A204.1 (cell line): ENCODE results near the gene PDILT.

Source experiments
- FAIRE-seq: peaks from 2 replicates; lab custom pipeline; 2012; peaks lifted over from hg19 to GRCh38; lab: Jason Lieb, UNC

The PDILT gene

DNA sequence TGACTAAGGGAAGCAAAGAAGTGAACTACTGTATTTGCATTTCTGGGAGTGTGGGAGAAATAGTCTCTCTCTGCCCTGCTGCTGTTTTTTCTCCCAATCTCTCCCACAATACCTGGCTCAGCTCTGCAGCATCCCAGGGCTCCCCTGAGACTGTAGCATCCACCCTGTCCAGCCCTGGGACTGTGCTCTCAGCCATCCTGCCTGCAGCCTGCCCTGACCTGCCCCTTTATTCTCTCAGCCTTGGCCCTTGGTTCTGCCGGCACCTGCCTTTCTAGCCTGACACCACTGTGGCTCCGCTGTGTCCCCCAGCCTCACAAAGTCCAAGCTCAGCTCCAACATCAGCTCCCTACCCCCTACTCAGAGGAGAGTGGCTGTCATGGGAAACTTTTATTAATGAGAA, 1.9 kb downstream of the PDILT start:
- no peak for FAIRE-seq

DNA sequence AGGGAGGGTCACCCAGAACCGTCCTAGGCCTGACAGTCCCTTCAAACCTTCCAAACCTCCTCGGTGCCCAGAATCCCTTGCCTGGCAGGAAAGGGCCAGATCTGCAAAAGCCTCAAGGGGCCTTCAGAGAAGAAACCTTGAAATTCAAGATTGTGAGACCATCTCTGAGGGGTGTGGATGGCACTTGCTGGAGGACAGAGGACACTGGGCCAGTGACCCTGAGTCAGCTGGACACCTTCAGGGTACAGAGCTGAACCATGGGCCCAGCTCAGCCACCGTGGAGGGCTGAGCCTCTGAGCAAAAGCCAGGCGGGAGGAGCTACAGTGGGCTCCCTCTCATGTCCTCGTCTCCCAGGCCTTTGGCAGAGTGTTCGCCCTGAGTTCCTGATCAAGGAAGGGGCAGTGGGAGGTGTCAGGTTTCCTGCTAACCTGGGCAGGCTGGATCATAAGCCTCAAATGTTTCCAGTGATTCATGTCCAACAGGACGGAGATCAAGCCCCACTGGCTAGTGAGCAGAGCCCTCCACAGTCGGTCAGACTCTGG, 3.0 kb downstream of the PDILT start:
- FAIRE-seq: no peak

DNA sequence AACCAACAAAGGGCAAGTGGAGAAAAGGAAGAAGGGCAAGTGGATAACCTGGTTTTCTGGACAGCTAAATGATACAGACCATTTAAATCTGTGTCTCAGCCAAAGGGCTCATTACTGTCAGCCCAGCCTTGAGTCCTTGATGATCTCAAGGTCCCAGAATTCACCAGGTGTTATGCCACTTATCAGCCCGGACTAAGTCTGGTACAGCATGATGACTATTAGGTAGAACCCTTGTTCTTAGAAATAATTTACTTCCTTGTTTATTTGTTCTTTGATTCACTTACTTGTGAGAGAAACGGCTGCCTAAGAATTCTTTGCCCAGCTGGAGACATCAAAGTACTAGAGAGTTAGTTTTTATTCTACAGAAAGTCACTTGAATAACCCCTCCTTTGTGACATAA, 3.5 kb downstream of the PDILT start:
- no peak for FAIRE-seq

DNA sequence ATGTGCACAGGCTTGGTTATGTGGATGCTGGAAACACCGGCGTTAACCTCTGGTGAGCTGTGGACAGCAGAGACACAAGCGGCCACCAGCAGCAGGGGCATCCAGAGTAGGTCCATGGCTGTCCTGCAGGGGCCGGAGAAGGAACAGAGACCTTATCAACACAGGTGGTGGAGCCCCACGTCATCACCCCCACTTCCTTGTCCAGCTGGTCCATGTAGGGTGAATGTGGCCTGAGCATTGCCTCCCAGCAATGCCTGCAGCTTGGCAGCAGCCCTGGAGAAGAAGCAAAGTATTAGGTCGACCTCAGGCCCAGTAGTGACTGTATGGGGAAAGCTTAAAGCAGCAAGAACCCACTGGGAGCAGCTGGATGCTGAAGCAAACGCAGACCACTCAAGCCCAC, 5.4 kb downstream of the PDILT start:
- no peak for FAIRE-seq

DNA sequence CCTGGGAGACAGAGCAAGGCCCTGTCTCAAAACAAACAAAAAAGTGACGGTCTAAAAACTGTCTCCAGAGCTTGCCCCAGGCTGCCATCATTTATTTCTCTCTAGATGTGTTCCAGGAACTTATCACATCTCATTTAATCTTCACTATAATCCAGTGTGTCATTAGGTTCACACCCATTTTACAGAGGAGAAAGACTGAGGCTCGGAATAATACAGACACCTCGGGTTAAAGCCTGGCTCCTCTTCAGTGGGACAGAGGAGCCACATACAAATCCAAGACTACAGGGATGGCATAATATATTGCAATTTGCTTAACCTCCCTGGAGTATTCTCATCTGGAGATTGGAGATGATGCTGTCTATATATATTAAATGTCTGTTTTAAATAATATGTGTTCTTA, 5.9 kb downstream of the PDILT start:
- no peak for FAIRE-seq

DNA sequence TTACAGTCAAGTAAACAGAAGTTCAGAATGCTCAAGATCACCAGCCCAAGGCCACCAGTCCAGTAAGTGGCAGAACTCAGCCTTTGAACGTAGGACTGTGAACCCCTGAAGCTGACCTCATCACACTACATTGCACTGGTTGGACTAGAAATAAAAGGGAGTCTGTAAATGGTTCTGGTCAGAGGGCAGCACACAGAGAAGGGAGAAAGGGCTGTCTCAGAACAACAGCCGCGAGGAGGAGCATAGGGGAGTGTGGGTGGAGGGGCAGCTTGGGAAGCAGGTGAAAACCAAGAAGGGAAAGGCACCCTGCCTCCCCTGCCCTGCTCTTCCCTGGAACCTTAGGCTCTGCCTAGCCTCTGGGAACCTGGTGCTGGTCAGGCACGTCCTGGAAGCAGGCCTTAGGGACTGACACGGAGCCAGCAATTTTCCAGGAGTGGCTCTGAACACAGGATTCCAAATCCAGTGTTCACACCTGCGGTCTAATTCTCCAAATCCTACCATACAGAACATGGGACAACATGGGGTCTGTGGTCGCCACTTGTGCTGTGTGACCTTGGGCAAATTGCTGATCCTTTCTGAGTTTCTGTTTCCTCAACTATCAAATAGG, 7.0 kb downstream of the PDILT start:
- no peak for FAIRE-seq

DNA sequence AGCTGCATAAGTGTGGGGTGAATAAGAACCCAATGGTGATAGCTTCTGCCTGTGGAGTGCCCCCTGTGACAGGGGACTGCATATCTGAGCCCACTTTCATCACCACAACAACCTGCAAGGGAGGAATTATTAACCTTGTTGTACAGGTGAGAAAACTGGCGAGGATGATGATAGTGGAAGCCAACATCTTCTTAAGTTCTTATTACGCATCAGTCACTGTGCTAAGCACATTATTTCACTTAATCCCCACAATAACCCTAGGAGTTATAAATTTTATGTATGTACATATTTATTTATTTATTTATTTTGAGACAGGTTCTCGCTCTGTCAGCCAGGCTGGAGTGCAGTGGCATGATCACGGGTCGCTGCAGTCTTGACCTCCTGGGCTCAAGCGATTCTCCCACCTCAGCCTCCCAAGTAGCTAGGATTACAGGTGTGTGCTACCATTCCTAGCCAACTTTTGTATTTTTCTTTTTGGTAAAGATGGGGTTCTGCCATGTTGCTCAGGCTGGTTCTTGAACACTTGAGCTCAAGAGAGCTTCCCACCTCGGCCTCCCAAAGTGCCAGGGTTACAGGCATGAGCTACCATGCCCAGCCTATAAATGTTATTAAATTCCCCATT, 7.6 kb downstream of the PDILT start:
- FAIRE-seq: no peak

DNA sequence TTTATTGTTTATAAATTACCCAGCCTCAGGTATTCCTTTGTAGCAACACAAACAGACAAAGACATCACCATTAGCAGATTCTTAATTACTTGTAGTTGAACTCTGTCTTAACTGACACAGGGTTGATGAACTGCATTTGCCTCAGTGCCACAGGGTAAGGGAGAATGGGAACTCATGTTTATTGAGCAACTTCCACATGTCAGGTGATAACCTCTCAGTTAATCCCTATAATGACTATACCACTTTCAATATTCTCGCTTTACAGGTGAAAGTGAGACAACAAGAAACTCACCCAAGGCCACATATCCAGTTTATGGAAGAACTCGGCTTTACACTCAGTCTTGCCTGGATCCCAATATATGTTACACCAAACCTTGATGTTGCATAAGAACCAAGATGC, 8.6 kb downstream of the PDILT start:
- FAIRE-seq: no peak

DNA sequence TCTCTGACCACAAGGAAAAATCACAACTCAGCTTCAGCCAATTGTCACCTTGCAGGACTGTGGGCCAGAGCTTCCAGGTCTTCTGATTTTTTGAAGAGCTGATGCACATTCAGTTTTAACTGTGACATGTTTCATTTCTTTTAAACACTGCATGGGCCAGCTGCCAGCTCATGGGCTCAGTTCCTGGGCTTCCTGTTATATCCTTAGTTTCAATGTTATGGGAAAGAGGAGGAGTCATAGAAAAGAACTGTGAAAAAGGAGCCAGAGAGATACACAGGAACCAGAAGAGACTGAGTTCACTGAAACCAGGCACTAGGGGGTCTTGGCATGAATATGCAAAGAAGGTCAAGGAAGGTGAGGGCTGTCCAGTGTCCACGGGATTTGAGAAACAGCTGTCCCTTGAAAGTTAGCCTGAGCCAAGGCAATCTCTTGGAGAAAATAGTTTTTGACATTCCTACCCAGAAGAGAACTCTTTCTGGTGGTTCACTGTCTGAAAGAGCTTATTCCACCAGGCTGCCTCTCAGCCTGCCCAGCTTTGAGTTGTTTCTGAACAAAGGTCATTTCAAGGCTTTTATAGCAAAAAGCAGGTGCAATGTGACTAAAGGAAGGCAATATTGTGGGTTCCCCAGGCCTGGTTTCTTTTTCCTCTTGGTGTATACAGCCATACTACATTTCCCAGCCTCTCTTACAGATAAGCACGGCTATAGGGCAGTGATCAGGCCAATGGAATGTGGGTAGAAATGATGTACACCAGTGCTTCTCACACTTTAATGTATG, 10.5 kb downstream of the PDILT start:
- no peak for FAIRE-seq

DNA sequence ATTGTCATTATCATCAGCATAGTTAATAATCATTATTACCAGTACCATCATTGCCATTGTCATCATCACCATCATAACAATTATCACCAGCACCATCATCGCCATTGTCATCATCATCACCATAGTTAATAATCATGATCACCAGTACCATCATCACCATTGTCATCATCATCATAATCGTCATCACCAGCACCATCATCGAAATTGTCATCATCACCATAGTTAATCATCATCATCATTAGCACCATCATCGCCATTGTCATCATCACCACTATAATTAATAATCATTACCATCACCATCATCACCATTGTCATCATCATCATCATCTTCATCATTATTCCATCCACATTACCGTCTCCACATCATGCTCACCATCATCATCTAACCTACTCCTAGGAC, 13.5 kb downstream of the PDILT start:
- FAIRE-seq: no peak

DNA sequence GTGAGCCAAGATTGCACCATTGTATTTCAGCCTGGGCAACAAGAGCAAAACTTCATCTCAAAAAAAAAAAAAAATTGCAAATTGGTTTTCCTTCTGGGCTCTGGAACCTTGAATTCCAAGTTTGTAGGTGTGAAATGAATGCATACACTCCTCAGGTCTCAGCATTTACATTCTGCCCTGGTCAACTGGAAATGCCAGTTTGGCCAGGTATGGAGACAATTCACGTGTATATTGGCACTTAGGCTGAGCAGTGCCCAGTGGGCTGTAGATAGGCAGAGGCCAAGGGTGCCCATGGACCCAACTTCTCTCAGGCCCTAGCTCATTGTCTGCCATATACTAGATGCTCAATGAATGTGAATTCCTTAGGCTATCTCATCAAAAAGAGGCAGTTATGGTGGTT, 15.7 kb downstream of the PDILT start:
- FAIRE-seq: no peak

DNA sequence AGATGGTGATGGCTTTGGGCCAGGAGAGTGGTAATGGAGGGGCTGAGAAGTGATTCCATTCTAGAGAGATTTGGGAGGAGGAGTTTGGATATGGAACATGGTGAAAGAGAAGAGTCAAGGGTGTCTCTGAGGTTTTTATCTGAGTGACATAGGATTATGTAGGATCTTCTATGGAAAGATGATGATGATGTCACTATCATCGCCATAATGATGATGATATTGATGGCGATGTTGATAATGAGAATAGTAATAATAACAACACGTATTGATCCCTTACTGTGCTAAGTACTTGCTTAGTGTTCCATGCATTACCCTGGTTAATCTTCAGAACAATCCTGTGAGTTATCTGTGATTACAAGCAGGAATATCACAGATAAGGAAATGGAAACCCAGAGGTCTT, 16.6 kb downstream of the PDILT start:
- FAIRE-seq: no peak

DNA sequence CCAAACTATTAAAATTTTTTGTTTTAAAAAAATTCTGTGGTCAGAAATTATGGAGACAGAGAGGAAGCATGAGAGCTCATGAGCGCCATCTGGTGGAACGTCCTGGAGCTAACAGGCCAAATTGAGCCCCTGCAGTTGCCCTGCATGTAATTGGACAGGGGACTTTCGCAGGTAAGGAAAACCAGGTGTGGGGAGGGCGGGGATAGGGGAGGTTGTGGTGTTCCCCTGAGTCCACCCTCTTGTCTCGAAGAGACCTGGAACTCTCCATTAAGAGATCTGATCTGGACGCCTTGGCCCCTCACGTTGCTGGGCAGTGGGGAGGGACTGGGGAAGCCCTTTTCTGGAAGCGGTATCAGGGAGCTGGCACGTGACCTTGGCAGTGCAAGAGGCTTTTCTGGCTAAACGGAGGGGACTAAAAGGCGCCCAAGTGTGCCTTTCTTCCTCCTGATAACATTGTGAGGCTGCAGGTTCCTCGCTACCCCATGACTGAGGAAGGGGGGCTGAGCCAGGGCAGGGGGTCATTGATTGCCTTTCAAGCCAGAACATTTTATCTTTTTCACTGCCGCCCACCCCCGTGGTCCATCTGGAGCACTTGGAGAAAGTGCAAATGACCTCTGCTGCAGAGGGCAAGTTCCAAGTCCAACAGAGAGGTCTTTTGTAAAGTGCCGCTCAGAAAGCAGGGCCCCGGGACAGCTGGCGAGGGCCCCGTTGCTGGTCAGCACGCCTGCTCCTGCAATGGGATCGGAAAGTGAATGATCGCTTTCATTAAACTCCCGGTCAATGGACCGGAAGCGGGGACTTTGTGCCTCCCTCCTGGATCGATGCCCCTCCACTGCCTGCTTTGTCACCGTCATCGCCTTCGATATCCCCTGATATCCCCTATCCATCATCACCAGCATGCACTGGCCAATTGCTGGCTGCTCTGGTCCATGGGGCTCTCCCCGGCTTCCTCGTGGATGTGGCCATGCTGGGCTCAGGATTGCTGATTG, 18.4 kb downstream of the PDILT start:
- peak; percentile 70 for FAIRE-seq

DNA sequence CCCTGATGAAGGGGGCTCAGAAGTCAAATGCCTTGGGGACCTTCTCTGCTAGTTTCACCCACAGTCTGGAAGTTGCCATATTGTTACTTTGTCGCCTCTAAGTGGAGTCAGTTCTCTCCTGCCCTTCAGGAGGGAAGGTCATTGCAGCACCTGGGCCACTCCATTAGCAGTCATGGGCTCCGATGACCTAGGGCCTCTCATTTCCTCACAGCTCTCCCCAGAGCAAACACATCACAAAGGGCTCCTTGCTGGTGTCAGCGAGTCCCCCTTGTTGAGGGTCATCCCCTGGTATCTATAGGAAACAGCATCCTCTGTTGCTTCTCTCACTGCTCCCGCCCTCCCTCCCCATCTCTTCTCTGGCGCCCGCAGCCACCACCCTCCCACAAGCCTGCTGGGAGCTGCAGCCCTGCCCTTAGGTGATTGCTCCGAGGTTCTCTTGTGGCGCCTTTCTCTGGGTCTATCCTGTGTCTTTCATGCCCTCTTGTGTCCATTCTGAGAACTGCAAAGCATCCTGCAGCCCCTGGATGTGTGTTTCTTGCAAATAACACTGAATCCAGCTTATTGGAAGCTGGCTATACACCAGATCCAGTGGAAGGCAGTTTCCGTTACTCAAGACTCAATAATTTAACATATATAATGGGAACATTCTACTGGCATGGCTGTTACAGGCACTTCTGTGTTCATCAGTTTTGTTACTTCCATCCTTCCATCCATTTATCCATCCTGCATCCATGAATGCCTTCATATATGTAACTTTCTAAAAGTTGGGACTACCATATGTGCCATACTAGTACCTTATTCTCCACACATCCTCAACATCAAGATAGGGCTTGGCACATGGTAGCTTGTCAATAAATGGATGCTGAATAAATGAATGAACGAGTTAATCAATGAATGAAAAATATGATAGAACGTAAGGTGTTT, 21.2 kb downstream of the PDILT start:
- no peak for FAIRE-seq

DNA sequence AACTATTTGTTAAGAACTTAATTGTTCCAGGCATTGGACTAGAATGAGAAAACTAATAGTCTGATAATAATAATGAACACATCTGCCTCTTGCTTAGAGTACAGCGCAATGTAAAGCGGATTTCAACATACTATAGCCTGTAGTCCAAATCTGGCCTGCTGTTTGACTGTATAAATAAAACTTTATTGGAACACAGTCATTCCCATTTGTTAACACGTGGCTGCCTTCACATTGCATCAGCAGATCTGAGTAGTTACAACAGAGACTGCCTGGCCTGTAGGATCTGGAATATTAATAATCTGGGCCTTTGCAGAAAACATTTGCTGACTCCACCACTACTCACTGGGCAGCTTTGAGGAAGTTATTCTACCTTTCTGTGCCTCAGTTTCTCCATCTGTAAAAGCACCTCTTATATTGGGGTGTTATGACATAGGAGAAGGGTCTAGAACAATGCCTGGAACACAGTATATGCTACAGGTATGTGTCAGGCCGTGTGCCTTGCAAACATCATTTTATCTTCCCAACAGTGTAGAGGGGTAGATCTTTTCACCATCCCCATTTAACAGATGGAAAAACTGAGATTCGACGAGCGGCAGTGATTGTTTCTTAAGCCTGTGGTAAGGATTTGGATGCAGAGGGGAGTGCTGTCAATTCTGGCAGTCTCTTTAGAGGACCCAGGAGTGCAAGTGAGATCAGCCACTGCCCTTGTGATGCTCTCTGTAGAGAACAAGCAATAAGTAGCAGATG, 22.2 kb downstream of the PDILT start:
- FAIRE-seq: no peak

DNA sequence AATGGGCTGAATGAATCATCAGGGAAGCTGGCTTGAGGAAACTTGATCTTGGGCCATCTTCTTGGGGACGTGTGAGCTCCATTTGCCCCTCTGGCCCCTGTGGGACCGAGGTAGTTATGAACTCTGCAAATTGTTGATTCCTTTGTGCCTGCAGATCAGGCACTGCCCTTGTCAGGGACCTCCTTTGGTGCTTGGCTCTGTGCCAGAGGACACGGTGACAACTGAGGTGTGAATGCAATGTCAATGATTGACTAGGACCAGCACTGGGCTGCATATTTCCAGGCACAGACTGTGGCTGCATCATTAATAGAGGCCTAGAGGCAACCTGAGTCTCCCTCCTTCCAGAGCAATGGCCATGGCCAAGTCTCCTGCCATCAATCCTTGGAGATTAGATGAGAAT, 23.8 kb downstream of the PDILT start:
- no peak for FAIRE-seq

DNA sequence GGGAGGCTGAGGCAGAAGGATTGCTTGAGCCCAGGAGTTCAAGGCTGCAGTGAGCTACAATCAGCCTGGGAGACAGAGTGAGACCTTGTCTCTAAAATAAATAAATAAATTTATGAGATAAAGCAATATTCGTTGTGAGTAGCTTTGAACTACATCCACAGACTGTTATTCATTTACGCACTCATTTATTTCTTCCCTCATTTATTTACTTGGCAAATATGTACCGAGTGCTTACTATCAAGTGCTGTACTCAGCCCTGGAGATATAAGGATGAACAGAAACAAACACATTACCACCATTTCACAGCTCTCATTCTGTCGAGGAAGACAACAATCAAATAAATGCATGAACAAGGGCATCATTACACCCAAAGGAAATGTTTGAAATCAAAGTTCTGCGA, 27.4 kb downstream of the PDILT start:
- no peak for FAIRE-seq

DNA sequence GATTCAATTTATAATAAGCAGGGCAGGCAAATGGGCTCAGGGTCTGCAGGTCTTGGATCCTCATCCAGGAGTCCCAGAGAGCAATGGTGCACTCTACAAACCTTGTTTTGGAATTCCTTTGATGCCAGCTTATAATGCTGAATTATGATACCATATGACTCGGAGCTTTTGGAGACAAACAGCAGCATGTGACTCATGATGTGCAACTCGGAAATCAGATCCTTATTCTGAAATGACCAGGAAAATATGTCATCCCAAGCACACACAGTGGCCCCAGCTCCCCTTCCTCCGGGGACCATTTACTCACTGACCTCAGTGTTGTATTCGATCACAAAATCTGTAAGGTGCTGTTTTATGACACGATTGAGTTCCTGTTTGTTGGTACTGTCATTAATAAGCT, 31.8 kb downstream of the PDILT start:
- no peak for FAIRE-seq

DNA sequence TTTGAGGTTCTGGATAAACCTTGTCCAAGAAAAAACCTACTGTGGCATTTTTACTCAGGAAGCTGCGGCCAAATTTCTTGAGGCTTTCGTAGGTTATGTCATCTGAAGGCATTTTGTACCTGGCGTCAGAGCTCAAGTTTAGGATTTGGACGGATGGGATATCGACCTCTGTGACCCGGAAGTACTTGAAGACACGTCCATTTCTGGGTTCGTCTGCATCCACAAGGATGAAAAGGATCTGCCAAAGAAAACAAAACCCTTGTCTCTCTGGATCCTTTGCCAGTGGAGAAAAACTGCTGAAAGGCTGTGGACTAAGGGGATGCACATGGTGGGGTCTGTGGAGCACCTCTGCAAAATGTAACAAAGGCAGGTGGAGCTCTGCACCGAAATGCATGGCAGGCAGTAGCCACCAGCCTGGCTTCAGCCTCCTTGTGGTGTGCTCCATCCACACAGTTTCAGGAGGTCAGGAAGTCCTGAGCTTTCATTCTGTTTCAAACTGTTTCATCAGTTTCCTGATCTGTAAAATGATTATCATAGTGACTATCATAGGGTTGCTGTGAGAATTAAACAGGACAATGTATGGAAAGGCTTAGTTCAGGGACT, 35.0 kb downstream of the PDILT start:
- no peak for FAIRE-seq

DNA sequence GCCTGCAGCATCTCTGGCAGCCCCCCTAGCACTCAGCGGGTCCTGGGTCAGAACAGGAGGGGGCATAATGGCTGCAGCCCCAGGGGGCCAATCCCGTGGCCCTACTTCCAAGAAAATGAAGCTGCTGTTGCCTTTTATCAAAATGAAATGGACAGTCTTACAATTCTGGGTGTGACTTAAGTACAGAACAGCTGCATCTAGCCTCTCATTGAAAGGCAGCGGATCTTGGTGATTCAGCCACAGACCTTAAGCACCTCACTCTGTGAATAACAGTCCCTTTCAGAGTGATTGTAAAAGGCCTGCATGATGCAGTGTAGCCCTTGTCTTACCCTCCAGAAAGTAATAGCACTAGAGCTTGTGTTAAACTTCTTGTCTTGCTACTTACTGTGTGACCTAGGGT, 40.5 kb downstream of the PDILT start:
- FAIRE-seq: no peak
